C4-2B (cell line): Measurements from ENCODE around the gene FBXO4.

Source experiments
- ZFX ChIP-seq: fragments of 450-650 bp; IDR thresholded peaks from 2 replicates; pipeline ENCODE4 v1.6.1; 2017
- TF ChIP-seq, protein P1 (sequence below): fragments of 450-650 bp; conservative IDR thresholded peaks from 2 replicates; pipeline ENCODE4 v1.5.1; 2017; ENCODE audit warnings: mild to moderate bottlenecking

DNA sequence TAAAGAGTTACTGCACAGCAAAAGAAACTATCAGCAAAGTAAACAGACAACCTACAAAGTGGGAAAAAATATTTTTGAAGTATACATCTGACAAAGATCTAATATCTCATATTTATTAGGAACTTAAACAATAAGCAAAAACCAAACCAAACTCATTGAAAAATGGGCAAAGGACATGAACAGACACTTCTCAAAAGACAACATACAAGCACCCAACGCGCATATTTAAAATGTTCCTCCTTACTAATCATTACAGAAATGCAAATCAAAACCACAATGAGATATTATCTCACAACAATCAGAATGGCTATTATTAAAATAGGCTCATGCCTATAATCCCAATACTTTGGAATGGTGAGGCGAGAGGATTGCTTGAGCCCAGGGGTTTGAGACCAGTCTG is 48.0 kb downstream of the FBXO4 start:
- TF ChIP-seq, protein P1, sequence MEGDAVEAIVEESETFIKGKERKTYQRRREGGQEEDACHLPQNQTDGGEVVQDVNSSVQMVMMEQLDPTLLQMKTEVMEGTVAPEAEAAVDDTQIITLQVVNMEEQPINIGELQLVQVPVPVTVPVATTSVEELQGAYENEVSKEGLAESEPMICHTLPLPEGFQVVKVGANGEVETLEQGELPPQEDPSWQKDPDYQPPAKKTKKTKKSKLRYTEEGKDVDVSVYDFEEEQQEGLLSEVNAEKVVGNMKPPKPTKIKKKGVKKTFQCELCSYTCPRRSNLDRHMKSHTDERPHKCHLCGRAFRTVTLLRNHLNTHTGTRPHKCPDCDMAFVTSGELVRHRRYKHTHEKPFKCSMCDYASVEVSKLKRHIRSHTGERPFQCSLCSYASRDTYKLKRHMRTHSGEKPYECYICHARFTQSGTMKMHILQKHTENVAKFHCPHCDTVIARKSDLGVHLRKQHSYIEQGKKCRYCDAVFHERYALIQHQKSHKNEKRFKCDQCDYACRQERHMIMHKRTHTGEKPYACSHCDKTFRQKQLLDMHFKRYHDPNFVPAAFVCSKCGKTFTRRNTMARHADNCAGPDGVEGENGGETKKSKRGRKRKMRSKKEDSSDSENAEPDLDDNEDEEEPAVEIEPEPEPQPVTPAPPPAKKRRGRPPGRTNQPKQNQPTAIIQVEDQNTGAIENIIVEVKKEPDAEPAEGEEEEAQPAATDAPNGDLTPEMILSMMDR: no peak
- no peak for TF ChIP-seq ZFX
